ENCODE measurements around the gene TLE5.

DNA sequence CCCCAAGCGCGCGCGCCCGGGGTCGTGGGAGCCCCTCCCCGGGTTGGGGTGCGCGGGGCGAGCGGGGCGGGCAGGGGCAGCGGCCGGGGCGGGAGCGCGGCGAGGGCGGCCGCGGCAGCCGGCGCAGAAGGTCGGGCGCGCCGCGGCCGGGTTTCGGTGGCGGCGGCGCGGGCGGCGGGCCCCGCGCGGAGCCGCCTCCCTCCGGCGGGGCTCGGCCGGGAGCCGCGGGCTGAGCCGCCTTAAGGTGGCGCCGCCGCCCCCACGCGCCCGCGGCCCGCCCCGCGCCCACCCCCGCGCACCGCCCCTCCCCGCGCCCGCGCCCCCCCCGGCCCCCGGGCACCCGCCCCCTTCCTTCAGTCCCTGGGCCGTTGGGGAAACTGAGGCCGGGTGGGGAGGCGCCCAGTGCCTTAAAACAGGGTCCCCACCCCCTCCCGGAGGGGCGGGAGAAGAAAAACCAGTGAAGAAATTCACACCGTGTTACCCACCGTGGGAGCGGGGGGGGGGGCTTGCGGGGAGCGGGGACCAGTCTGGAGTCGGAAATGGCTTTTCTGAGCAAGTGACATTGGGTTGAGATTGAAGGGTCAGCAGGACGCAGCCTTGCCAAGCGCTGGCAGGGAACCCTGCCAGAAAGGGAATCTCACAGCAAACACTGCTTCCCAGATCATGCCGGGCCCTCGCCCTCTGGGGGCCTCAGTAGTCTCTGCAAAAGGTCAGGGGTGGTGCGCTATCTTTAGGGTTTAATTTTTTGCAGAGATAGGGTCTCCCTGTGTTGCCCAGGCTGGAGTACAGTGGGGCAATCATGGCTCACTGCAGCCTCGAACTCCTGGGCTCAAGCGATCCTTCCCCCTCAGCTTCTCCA lies 33.0 kb downstream of the TLE5 start, which contains the start of gene TLE2:
- TF ChIP-seq CTCF (IDR thresholded peaks at IDR 0.05) (no peak), POLR2A (IDR thresholded peaks at IDR 0.05) (no peak)
